Endothelial cell of umbilical vein (primary cell): ENCODE data around the gene WDR43. TPM values are rescaled to one million over a fixed set of nuclear protein-coding genes. Genes with fewer than 3 reads are reported as not detected.

Source experiments
- BruUV-seq: library from RNA; stranded (reverse); fragments of 400-500 nt; replicated peaks from 2 replicates; lab custom pipeline; 2021; lab: Mats Ljungman, UMichigan
- CTCF ChIA-PET: fragments of 300-600, 350-600 bp; sonication (Branson Sonifier 250); formaldehyde crosslinking; loops from one replicate; lab custom pipeline; 2021; ENCODE audit warnings: antibody characterized with exemption, inconsistent platforms; lab: Charles Lee
- POLR2A ChIA-PET: fragments of 300-600, 350-600 bp; sonication (Branson Sonifier 250); formaldehyde crosslinking; loops from one replicate; lab custom pipeline; 2021; ENCODE audit warnings: antibody characterized with exemption, inconsistent platforms; lab: Charles Lee
- DNase-seq: peaks from one replicate; pipeline ENCODE4 v3.0.0-alpha.2; 2011; ENCODE audit warnings: low read depth, low spot score
- FAIRE-seq: peaks from 2 replicates; lab custom pipeline; 2011; peaks lifted over from hg19 to GRCh38; lab: Jason Lieb, UNC
- H2AFZ ChIP-seq: 2 replicates; pipeline ENCODE4 v1.6.0; 2012; ENCODE audit warnings: low read depth, low read length, control low read depth, inconsistent platforms
- H3K27ac ChIP-seq: 2 replicates; pipeline ENCODE4 v1.5.1; 2011; ENCODE audit warnings: low read depth, mild to moderate bottlenecking, control low read depth, low read length, moderate library complexity; ENCODE audit not compliant: insufficient read depth
- H3K27me3 ChIP-seq, 2 experiments: 2 replicates each; pipeline versions ENCODE4 v1.6.0 to v1.6.1; 2011; ENCODE audit warnings: low read length in 2 of 2, mixed read lengths in 1 of 2; ENCODE audit not compliant: control insufficient read depth in 2 of 2, insufficient read depth in 2 of 2
- H3K36me3 ChIP-seq, 2 experiments: 2 replicates in 1 of 2; 3 replicates in 1 of 2; pipeline ENCODE4 v1.5.1; 2011; ENCODE audit warnings: low read length in 2 of 2, mild to moderate bottlenecking in 1 of 2, moderate library complexity in 1 of 2; ENCODE audit not compliant: control insufficient read depth in 2 of 2, insufficient read depth in 2 of 2; ENCODE audit errors: extremely low read depth in 1 of 2
- H3K4me1 ChIP-seq: 3 replicates; pipeline ENCODE4 v1.5.1; 2011; ENCODE audit warnings: mild to moderate bottlenecking, low read length; ENCODE audit not compliant: control insufficient read depth, insufficient read depth; ENCODE audit errors: extremely low read depth
- H3K4me2 ChIP-seq: 2 replicates; pipeline ENCODE4 v1.6.1; 2011; ENCODE audit warnings: low read length, control low read depth, mixed read lengths; ENCODE audit not compliant: insufficient read depth
- H3K4me3 ChIP-seq, 3 experiments: fragments of 200-600 bp in 1 of 3; sonication (generic), shearing (Covaris generic) in 1 of 3; replicated peaks in 1 of 3; 2 replicates each; pipeline ENCODE4 v1.5.1; 2011 to 2016; ENCODE audit warnings: control low read depth in 3 of 3, low read length in 3 of 3, mild to moderate bottlenecking in 2 of 3, inconsistent platforms in 1 of 3, low read depth in 1 of 3, moderate library complexity in 1 of 3; ENCODE audit not compliant: insufficient read depth in 1 of 3
- H3K79me2 ChIP-seq: 2 replicates; pipeline ENCODE4 v1.6.0; 2012; ENCODE audit warnings: low read length, inconsistent platforms; ENCODE audit not compliant: control insufficient read depth, insufficient read depth
- H3K9ac ChIP-seq: replicated peaks from 2 replicates; pipeline ENCODE3; 2011; ENCODE audit warnings: low read length, control low read depth; ENCODE audit not compliant: insufficient read depth; ENCODE audit errors: extremely low read depth
- H3K9me1 ChIP-seq: replicated peaks from 3 replicates; pipeline ENCODE4 v1.6.0; 2011; ENCODE audit warnings: mild to moderate bottlenecking, low read length; ENCODE audit not compliant: control insufficient read depth, insufficient read depth; ENCODE audit errors: extremely low read depth
- H3K9me3 ChIP-seq: replicated peaks from 2 replicates; pipeline ENCODE4 v1.5.1; 2012; ENCODE audit warnings: low read length, inconsistent platforms; ENCODE audit not compliant: control insufficient read depth, insufficient read depth
- H4K20me1 ChIP-seq: replicated peaks from 2 replicates; pipeline ENCODE3; 2011; ENCODE audit warnings: mild to moderate bottlenecking, low read length; ENCODE audit not compliant: control insufficient read depth, insufficient read depth; ENCODE audit errors: extremely low read depth
- CTCF ChIP-seq, 2 donors: IDR thresholded peaks; 1 replicate in 1 of 2; 2 replicates in 1 of 2; pipeline ENCODE4 v1.5.1; 2011; ENCODE audit warnings: low read length in 2 of 2, mild to moderate bottlenecking in 2 of 2, moderate library complexity in 2 of 2, control low read depth in 1 of 2, inconsistent platforms in 1 of 2, low read depth in 1 of 2; ENCODE audit not compliant: insufficient read depth in 1 of 2; ENCODE audit errors: extremely low read depth in 1 of 2
- EZH2 ChIP-seq: IDR thresholded peaks from 2 replicates; pipeline ENCODE4 v1.6.1; 2012; ENCODE audit warnings: borderline replicate concordance, low read depth, mild to moderate bottlenecking, moderate library complexity, low read length, inconsistent platforms; ENCODE audit not compliant: severe bottlenecking
- FOS ChIP-seq: IDR thresholded peaks from 2 replicates; pipeline ENCODE4 v1.6.1; 2011; ENCODE audit warnings: mild to moderate bottlenecking, low read length, moderate library complexity, borderline replicate concordance; ENCODE audit not compliant: insufficient read depth
- GATA2 ChIP-seq: IDR thresholded peaks from 2 replicates; pipeline ENCODE4 v1.7.0; 2011; ENCODE audit warnings: low read depth, mild to moderate bottlenecking, moderate library complexity, mixed read lengths, low read length; ENCODE audit not compliant: insufficient read length, insufficient read depth
- JUN ChIP-seq: IDR thresholded peaks from 2 replicates; pipeline ENCODE4 v1.6.1; 2011; ENCODE audit warnings: borderline replicate concordance, low read depth; ENCODE audit not compliant: insufficient read length, insufficient read depth
- MAX ChIP-seq: IDR thresholded peaks from 2 replicates; pipeline ENCODE4 v1.6.1; 2011; ENCODE audit not compliant: insufficient read depth, insufficient read length
- MYC ChIP-seq: IDR thresholded peaks from one replicate; pipeline ENCODE4 v1.6.1; 2011; ENCODE audit warnings: mild to moderate bottlenecking, low read depth, low read length
- POLR2A ChIP-seq: IDR thresholded peaks from 2 replicates; pipeline ENCODE4 v1.6.1; 2012; ENCODE audit warnings: low read depth, mild to moderate bottlenecking, control low read depth, low read length
- POLR2AphosphoS5 ChIP-seq: IDR thresholded peaks from 2 replicates; pipeline ENCODE4 v1.6.1; 2012; ENCODE audit warnings: low read depth, mild to moderate bottlenecking, control low read depth, low read length, moderate library complexity; ENCODE audit not compliant: insufficient read depth
- dilution Hi-C: fragments of 300-500 bp; cut with MboI; formaldehyde crosslinking; loops from one replicate; pipeline ENCODE4 v1.15.0; 2019; ENCODE audit warnings: low sequenced_read_pairs; ENCODE audit not compliant: extremely low pct_ligation_motif_present
- intact Hi-C: fragments of 100-400 bp; cut with micrococcal nuclease; formaldehyde crosslinking; loops from one replicate; pipeline ENCODE4 v1.10.0; 2022
- polyA plus RNA-seq, 4 experiments: library from polyadenylated mRNA; depleted of rRNA in 3 of 4; stranded (reverse) in 3 of 4; unstranded in 1 of 4; fragments of >200 nt; gene quantifications; 2 replicates each; pipeline versions ENCODE4 v1.2.1 to v1.2.3, GENCODE V29; 2011 to 2012; ENCODE audit warnings: missing spikeins in 1 of 4
- total RNA-seq: library from RNA; stranded (reverse); gene quantifications from 2 replicates; pipeline ENCODE4 v1.2.3, GENCODE V29; 2021

Gene WDR43
- total and polyA plus RNA-seq, 2 donors (not counting 3 experiments of a cell fraction or from before 2014, with no cell fraction given) = 23.7 to 60.6 TPM

- DNase-seq (no peak), FAIRE-seq (no peak)
- Histone ChIP-seq H3K4me3 (no peak overlapping the region), H2AFZ (no peak overlapping the region), H3K9me1 (no peaks in the 10 kb centered on the region), H3K27me3 (no peaks in the 10 kb centered on the region), H3K4me2 (no peak overlapping the region), H3K36me3 (no peaks in the 10 kb centered on the region), H3K9me3 (no peaks in the 10 kb centered on the region), H3K9ac (no peak overlapping the region), H3K79me2 (no peaks in the 10 kb centered on the region), H3K4me1 (no peaks in the 10 kb centered on the region), H4K20me1 (no peaks in the 10 kb centered on the region), H3K27ac (no peak overlapping the region)
- dilution Hi-C loops = no loop called here
- ChIA-PET CTCF (interaction anchor here (1.0 kb wide), 1 partner anchor 20 kb away, joined by 3 read pairs; no protein-coding TSS in a partner anchor), POLR2A (no interaction called here)
- TF ChIP-seq FOS (no peak), CTCF (IDR thresholded peaks at IDR 0.05; ENCODE audit: extremely low read depth in 1 of 2, insufficient read depth in 1 of 2, low read depth in 1 of 2, low read length in 2 of 2) (no peak), POLR2AphosphoS5 (no peak), MYC (no peak), JUN (no peak), POLR2A (no peak), GATA2 (no peak), MAX (no peak), EZH2 (no peak)
- intact Hi-C loops = no loop called here
- BruUV-seq = no TSS peak
These were observed 92.0 kb downstream of the WDR43 start for GRCh38 chr2:28986429-28986828.
